NOMO-1 (cell line): ENCODE data around the gene UBE2L3.

Source experiments
- DNase-seq, 2 experiments: peaks; one replicate each; lab custom pipeline; 2025; ENCODE audit not compliant: unreplicated experiment in 2 of 2; lab: John Stamatoyannopoulos, UW

UBE2L3 gene

GRCh38 chr22:21669026-21669425 is 101.5 kb downstream of the UBE2L3 start:
- no peak for DNase-seq

- peak in 1 of 2 experiments; percentile 52 for DNase-seq
Observed at GRCh38 chr22:21672107-21672629, 104.7 kb downstream of the UBE2L3 start.
